K562 (cell line): ENCODE results near the gene THEM5. TPM values are rescaled to one million over a fixed set of nuclear protein-coding genes. Genes with fewer than 3 reads are reported as not detected.

Experiments
- CHAMP1 ChIP-seq: fragments of 450-650 bp; IDR thresholded peaks from 2 replicates; pipeline ENCODE4 v1.6.1; 2016; ENCODE audit warnings: mild to moderate bottlenecking
- CREBBP ChIP-seq: IDR thresholded peaks from one replicate; pipeline ENCODE4 v1.6.1; 2012; ENCODE audit warnings: low read depth, mild to moderate bottlenecking, control low read depth, inconsistent platforms, low read length
- HMBOX1 ChIP-seq: sonication (generic); IDR thresholded peaks from 2 replicates; pipeline ENCODE4 v1.6.1; 2016
- NCOA1 ChIP-seq: fragments of 450-650 bp; IDR thresholded peaks from 2 replicates; pipeline ENCODE4 v1.6.1; 2016; ENCODE audit warnings: low read depth
- NFATC3 ChIP-seq: fragments of 450-650 bp; IDR thresholded peaks from 2 replicates; pipeline ENCODE4 v1.6.1; 2017; ENCODE audit warnings: mild to moderate bottlenecking
- RREB1 ChIP-seq: fragments of 250-450 bp; sonication (Bioruptor Pico); IDR thresholded peaks from 2 replicates; pipeline ENCODE4 v1.4.0; 2020
- ZNF165 ChIP-seq: fragments of 250-450 bp; sonication (Bioruptor Pico); IDR thresholded peaks from 2 replicates; pipeline ENCODE4 v1.4.0; 2020; ENCODE audit warnings: borderline replicate concordance
- ZNF263 ChIP-seq: sonication (generic); formaldehyde crosslinking; IDR thresholded peaks from 2 replicates; pipeline ENCODE4 v1.8.0; 2022; ENCODE audit warnings: mild to moderate bottlenecking, missing genetic modification reagents, borderline replicate concordance
- ZNF592 ChIP-seq: fragments of 450-650 bp; IDR thresholded peaks from 2 replicates; pipeline ENCODE4 v1.6.1; 2017; ENCODE audit warnings: antibody characterized with exemption, mild to moderate bottlenecking
- ZNF707 ChIP-seq: fragments of 250-450 bp; sonication (Bioruptor Pico); conservative IDR thresholded peaks from 2 replicates; pipeline ENCODE4 v1.8.0; 2022; ENCODE audit warnings: inconsistent platforms, mild to moderate bottlenecking, moderate library complexity
- polyA plus RNA-seq, 8 experiments: library from polyadenylated mRNA; depleted of rRNA in 4 of 8; stranded (reverse) in 5 of 8; unstranded in 3 of 8; fragments of >200 nt; fragmentation: Nextera tagmentation in 2 of 8; fragmentation: Illumina TruSeq in 1 of 8; extraction: Ambion mirVana in 2 of 8; extraction: Trizol in 1 of 8; gene quantifications; 2 replicates each; pipeline versions ENCODE4 v1.2.1 to v1.2.3, GENCODE V29; 2011 to 2014; ENCODE audit warnings: inconsistent platforms in 1 of 8, missing spikeins in 1 of 8
- total RNA-seq, 7 experiments: library from RNA; depleted of rRNA in 6 of 7; stranded (reverse); fragments of >200 nt in 6 of 7; fragmentation: Illumina TruSeq in 2 of 7; extraction: Trizol in 2 of 7; gene quantifications; 2 replicates each; pipeline versions ENCODE4 v1.2.1 to v1.2.3, GENCODE V29; 2011 to 2021; ENCODE audit warnings: low replicate concordance in 1 of 7

THEM5 gene
- total and polyA plus RNA-seq, 9 of the 15 experiments (the other 6 are each of a cell fraction or from before 2014, with no cell fraction given): not detected

- 0 out of 2 replicates have a peak, but pooled peaks have one; percentile 34 for TF ChIP-seq ZNF592
- no peak for TF ChIP-seq RREB1 (CRISPR knock-in tag)
- no peak for TF ChIP-seq ZNF165 (CRISPR knock-in tag)
- no peak for TF ChIP-seq CREBBP
- TF ChIP-seq ZNF707: no peak
- no peak for TF ChIP-seq ZNF263 (CRISPR knock-in tag)
- TF ChIP-seq NCOA1: no peak
- 0 out of 2 replicates have a peak, but pooled peaks have one; percentile 24 for TF ChIP-seq NFATC3
- TF ChIP-seq CHAMP1: no peak
- peak; percentile 99 for TF ChIP-seq HMBOX1
Observed at GRCh38 chr1:151846062-151846568, 7.4 kb downstream of the THEM5 start (continued).
